Pancreas (tissue), 10 donors: ENCODE results near the gene IFI44. TPM values are rescaled to one million over a fixed set of nuclear protein-coding genes. Genes with fewer than 3 reads are reported as not detected.

Experiments
- ATAC-seq, 4 donors: fragments of 200-7000 bp; cut with Tn5 transposase; one replicate each; pipeline versions ENCODE4 v1.8.0 to v1.9.1; 2020; ENCODE audit warnings: mild to moderate bottlenecking in 4 of 4, moderate library complexity in 4 of 4
- DNase-seq, 6 donors: peaks; one replicate each; pipeline ENCODE4 v3.0.0-alpha.2; 2020
- FAIRE-seq: peaks from 2 replicates; lab custom pipeline; 2012; peaks lifted over from hg19 to GRCh38; lab: Jason Lieb, UNC
- H3K27ac ChIP-seq, 4 donors: fragments of 200-600 bp; sonication (generic); 1 replicate in 3 of 4; 2 replicates in 1 of 4; pipeline versions ENCODE4 v1.5.0 to v1.8.0; 2020
- H3K27me3 ChIP-seq, 4 donors: fragments of 200-600 bp; one replicate each; pipeline ENCODE4 v1.8.0; 2021
- H3K36me3 ChIP-seq, 3 donors: fragments of 200-600 bp; sonication (generic) in 1 of 3; one replicate each; pipeline versions ENCODE4 v1.5.0 to v1.8.0; 2020 to 2021
- H3K4me1 ChIP-seq, 3 donors: fragments of 200-600 bp; one replicate each; pipeline ENCODE4 v1.8.0; 2021
- H3K4me3 ChIP-seq, 4 donors: fragments of 200-600 bp; sonication (generic) in 2 of 4; one replicate each; pipeline versions ENCODE4 v1.5.0 to v1.8.0; 2020 to 2021
- H3K9me3 ChIP-seq, 4 donors: fragments of 200-600 bp; one replicate each; pipeline ENCODE4 v1.8.0; 2021
- WGBS, 2 donors: extraction: QIAGEN DNeasy Blood & Tissue Kit; methylation state at CpG; one replicate each; pipeline ENCODE4 v1.1.7; 2013; 5-methylcytosine and 5-hydroxymethylcytosine counted together
- intact Hi-C, 3 donors: fragments of 100-400 bp; cut with DNase I; formaldehyde crosslinking; loops; one replicate each; pipeline versions ENCODE4 v1.11.1 to v1.14.2; 2022
- polyA plus RNA-seq, 2 donors: library from polyadenylated mRNA; stranded (reverse); fragments of 200-250 nt; gene quantifications; one replicate each; pipeline ENCODE4 v1.2.3, GENCODE V29; 2013
- total RNA-seq, 6 donors: library from RNA; stranded (reverse); fragmentation: NEBNext Ultra II Directional in 4 of 6; extraction: Animal tissue kit (Norgen Biotek cat#: 25700) in 4 of 6; gene quantifications; one replicate each; pipeline versions ENCODE4 v1.2.1 to v1.2.4, GENCODE V29; 2021 to 2023
- TF ChIP-seq, protein P1 (sequence below), 4 donors: fragments of 200-600 bp; sonication (generic) in 3 of 4; IDR thresholded peaks; one replicate each; pipeline versions ENCODE4 v1.5.0 to v1.8.0; 2021; ENCODE audit warnings: antibody characterized with exemption in 4 of 4
- donor health status: healthy with polysubstance abuse.
- donor health status: DM: no; HTN: no; CAD: no; lungs with moderate emphysema.
- donor health status: DM: no; HTN: no; CAD: no.
- donor health status: control.
- donor health status: control.
- donor health status: Bipolar disorder and iron deficiency.
- donor health status: DM: yes; HTN: yes; CAD: no.
- donor health status: DM: no; HTN: no; CAD: no.
- donor health status: DM: no; HTN: no; CAD: no.
- donor health status: DM: yes; HTN: yes; CAD: no.

The IFI44 gene
- total and polyA plus RNA-seq, 8 donors, result 2.5 to 17.6 (median 8.0) TPM

DNA sequence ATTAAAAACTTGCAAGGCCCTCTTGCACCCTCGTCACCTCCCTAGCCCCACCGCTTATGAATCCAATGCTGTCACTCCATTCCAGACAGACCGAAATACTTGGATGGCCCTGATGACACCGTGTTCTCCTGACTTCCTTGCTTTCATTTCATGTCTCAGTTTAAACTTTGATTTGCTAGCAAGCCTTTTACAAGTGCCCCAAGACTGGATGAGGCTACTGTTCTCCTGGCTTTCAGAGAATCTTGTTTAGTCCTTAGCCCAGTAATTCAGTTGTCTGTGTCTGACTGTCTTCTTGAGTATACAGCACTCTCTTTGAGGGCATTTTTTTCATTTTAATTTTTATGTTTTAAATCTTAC lies 30.2 kb upstream of the IFI44 start:
- ATAC-seq (peak in 1 of 4 donors; percentile 4), DNase-seq (no peak), FAIRE-seq (no peak)
- intact Hi-C loops, result loop anchor here in 1 of 3 donors (5.0 kb wide), 1 partner anchor 53 kb away; no protein-coding TSS in a partner anchor
- Histone ChIP-seq H3K4me1 (peaks cover 0 to 6% (median 0%) of the 10 kb centered on the region in 3 donors), H3K9me3 (no peaks in the 10 kb centered on the region), H3K36me3 (no peaks in the 10 kb centered on the region), H3K27me3 (no peaks in the 10 kb centered on the region), H3K27ac (peak overlapping the region in 2 of 4 donors; percentile 34 to 46), H3K4me3 (peak overlapping the region in 1 of 4 donors; percentile 24)
- WGBS, 2 donors, result 74 to 75% methylated on average over 4 of the region's 4 CpGs
- TF ChIP-seq, protein P1, sequence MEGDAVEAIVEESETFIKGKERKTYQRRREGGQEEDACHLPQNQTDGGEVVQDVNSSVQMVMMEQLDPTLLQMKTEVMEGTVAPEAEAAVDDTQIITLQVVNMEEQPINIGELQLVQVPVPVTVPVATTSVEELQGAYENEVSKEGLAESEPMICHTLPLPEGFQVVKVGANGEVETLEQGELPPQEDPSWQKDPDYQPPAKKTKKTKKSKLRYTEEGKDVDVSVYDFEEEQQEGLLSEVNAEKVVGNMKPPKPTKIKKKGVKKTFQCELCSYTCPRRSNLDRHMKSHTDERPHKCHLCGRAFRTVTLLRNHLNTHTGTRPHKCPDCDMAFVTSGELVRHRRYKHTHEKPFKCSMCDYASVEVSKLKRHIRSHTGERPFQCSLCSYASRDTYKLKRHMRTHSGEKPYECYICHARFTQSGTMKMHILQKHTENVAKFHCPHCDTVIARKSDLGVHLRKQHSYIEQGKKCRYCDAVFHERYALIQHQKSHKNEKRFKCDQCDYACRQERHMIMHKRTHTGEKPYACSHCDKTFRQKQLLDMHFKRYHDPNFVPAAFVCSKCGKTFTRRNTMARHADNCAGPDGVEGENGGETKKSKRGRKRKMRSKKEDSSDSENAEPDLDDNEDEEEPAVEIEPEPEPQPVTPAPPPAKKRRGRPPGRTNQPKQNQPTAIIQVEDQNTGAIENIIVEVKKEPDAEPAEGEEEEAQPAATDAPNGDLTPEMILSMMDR (IDR thresholded peaks at IDR 0.05), result no peak

DNA sequence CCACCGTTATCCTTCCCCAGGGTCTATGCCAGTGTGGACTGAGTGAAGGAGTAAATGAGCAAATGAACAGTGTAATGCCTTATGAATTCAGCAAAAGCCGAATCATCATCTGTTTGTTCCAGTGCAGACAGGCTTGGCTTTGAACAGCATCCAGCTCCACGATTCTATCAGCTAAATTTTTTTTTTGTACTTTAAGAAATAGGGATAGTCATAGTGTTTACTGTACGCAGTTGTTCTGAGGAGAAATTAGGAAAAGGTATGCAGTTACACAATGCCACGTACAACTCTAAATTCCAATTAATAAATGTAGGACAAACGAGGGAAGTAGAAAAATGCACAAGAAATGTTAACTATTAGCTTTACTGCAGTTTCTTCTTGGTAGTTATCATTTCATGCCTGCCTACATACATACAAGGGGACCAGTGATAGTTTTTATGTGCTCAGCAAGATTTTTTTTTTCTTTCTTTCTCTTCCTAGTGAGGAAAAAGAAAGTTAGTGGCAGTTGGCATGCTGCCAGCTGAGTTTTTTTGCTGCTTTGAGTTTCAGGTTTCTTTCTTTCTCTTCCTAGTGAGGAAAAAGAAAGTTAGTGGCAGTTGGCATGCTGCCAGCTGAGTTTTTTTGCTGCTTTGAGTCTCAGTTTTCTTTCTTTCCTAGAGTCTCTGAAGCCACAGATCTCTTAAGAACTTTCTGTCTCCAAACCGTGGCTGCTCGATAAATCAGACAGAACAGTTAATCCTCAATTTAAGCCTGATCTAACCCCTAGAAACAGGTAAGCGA lies 29.6 kb upstream of the IFI44 start, which contains the start of gene IFI44L:
Gene IFI44L (plus strand): TSS at position 646 of the 777 bp plus-strand sequence. CDS start 7,468 bp downstream, outside the sequence.
- H3K27ac ChIP-seq, result peak within 1 kb of the TSS in 3 of 4 donors; percentile 6 to 46 (median 34)
- peak; percentile 54 for FAIRE-seq
- intact Hi-C loops, result loop anchor here in 2 of 3 donors (5.0 to 10.0 kb wide), 2 partner anchors 52 to 55 kb away; no protein-coding TSS in a partner anchor
- peak within 1 kb of the TSS in 2 of 4 donors; percentile 24 to 26 for H3K4me3 ChIP-seq
- TF ChIP-seq, protein P1 (IDR thresholded peaks at IDR 0.05), result no peak
- 28 to 35% methylated on average over 9 of the region's 9 CpGs for WGBS, 2 donors
- ATAC-seq, result peak in 3 of 4 donors; percentile 11 to 38 (median 34)
- no peaks in the 10 kb centered on the region for H3K27me3 ChIP-seq
- no peaks in the 10 kb centered on the region for H3K36me3 ChIP-seq
- DNase-seq, result peak in 2 of 6 donors; percentile 12 to 25
- peaks cover 0 to 6% (median 0%) of the 10 kb centered on the region in 3 donors for H3K4me1 ChIP-seq
- no peaks in the 10 kb centered on the region for H3K9me3 ChIP-seq

DNA sequence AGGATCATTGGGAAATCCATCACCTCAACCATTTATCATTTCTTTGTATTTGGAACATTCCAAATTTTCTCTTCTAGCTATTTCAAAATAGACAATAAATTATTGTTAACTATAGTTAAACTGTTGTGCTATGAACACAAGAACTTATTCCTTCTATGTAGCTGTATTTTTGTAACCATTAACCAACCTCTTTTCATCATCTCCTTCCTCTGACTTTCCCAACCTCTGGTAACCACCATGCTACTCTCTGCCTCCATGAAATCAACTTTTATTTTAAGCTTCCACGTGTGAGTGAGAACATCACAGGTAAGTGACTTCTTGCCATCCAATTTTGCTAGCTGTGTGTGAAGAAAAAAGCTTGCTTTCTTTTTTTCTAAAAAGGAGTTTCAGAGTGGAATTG lies 29.0 kb upstream of the IFI44 start:
- ATAC-seq (no peak), DNase-seq (no peak), FAIRE-seq (no peak)
- Histone ChIP-seq H3K4me1 (peaks cover 0 to 6% (median 0%) of the 10 kb centered on the region in 3 donors), H3K27ac (peak overlapping the region in 3 of 4 donors; percentile 6 to 46 (median 34)), H3K27me3 (no peaks in the 10 kb centered on the region), H3K4me3 (peak overlapping the region in 2 of 4 donors; percentile 24 to 26), H3K36me3 (no peaks in the 10 kb centered on the region), H3K9me3 (no peaks in the 10 kb centered on the region)
- WGBS, 2 donors, result 18 to 31% methylated on average over 1 of the region's 1 CpG
- intact Hi-C loops, result loop anchor here in 1 of 3 donors (10.0 kb wide), 1 partner anchor 54 kb away; no protein-coding TSS in a partner anchor
- TF ChIP-seq, protein P1 (IDR thresholded peaks at IDR 0.05), result no peak

DNA sequence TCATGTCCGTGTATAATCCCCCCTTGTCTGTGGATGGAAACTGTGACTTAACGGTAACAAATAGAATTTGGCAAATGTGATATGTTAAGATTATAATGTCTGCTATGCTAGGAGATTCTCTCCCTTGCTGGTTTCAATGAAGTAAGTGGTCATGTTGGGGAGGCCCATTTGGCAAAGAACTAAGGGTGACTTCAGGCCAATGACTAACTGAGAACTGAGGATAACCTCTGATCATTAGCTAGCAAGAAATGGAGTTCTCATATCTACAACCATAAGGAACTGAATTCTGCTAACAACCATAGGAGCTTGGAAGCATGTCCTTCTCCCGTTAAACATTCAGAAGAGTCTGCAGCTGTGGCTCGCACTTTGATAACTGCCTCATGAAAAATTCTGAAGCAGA lies 27.1 kb upstream of the IFI44 start:
- intact Hi-C loops, result loop anchor here in 1 of 3 donors (10.0 kb wide), 1 partner anchor 52 kb away; no protein-coding TSS in a partner anchor
- TF ChIP-seq, protein P1 (IDR thresholded peaks at IDR 0.05), result no peak
- H3K36me3 ChIP-seq, result no peaks in the 10 kb centered on the region
- H3K9me3 ChIP-seq, result no peaks in the 10 kb centered on the region
- H3K4me3 ChIP-seq, result no peak overlapping the region
- DNase-seq, result no peak
- FAIRE-seq, result no peak
- WGBS, 2 donors, result 87% methylated on average over 4 of the region's 4 CpGs
- no peaks in the 10 kb centered on the region for H3K27me3 ChIP-seq
- no peak overlapping the region for H3K27ac ChIP-seq
- ATAC-seq, result no peak
- H3K4me1 ChIP-seq, result peaks cover 0 to 6% (median 0%) of the 10 kb centered on the region in 3 donors
